ENCODE results near the gene LRBA. TPM values are rescaled to one million over a fixed set of nuclear protein-coding genes. Genes with fewer than 3 reads are reported as not detected.

Gene LRBA
- total and polyA plus RNA-seq, 4 donors = 8.2 to 69.8 (median 32.8) TPM

DNA sequence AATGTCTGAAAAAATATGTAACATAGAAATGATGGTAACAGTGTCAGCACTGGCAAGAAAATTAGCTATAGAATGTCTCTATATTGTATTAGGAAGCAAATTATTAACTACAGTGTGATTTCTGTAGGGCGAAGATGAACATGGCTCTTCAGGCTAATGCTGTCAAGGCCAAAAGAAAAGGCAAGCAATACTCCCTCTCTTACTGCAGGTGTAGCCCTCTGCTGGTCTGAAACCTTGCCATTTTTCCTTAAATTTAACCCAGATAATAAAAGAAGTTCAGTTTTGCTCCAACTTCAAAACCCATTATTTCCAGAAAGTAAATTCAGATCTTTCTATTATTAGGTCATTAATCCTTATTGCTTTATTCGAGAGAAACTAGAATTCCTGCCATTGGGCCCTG is 215.9 kb downstream of the LRBA start:
- DNase-seq (ENCODE audit: low spot score) = no peak
- Histone ChIP-seq H3K9me3 (ENCODE audit: control insufficient read depth in 4 of 4, low read length in 3 of 4) (no peaks in the 10 kb centered on the region), H3K4me3 (ENCODE audit: low read depth in 1 of 3, low read length in 3 of 3) (no peak overlapping the region), H3K9ac (ENCODE audit: low read depth in 1 of 2, low read length in 2 of 2) (no peak overlapping the region), H3K36me3 (ENCODE audit: control insufficient read depth in 4 of 4, insufficient read depth in 3 of 4, low read depth in 1 of 4, low read length in 3 of 4) (no peaks in the 10 kb centered on the region), H3K27me3 (ENCODE audit: control insufficient read depth in 4 of 4, insufficient read depth in 4 of 4, low read length in 3 of 4) (no peaks in the 10 kb centered on the region), H3K27ac (ENCODE audit: low read depth in 1 of 2, low read length in 2 of 2) (no peak overlapping the region), H3K4me1 (ENCODE audit: control insufficient read depth in 4 of 4, insufficient read depth in 4 of 4, low read length in 3 of 4) (no peaks in the 10 kb centered on the region)
- 96% methylated on average over 2 of the region's 2 CpGs for WGBS
- TF ChIP-seq JUND (IDR thresholded peaks at IDR 0.05) (no peak), RAD21 (IDR thresholded peaks at IDR 0.05) (peak in 1 of 2 donors; percentile 55), CTCF (IDR thresholded peaks at IDR 0.05; ENCODE audit: low read depth, low read length, missing input control) (peak; percentile 11)

DNA sequence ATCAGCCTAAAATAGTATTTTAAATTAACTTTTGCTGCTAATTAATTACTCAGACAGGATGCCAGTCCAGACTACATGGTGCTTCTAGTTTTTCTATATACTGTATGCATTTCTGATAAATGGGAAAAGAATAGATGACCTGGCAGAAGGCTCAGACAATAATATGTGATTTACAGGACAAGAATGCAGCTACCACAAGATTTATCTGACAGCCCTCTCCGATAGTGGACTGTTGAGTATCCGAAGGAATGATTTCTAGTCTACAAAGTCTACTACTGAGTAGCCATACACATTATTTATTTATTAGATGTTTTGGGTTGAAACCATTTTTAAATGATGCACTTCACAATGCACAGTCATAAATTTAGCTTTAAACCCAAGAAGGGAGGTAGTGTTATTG is 220.4 kb downstream of the LRBA start:
- Histone ChIP-seq H3K27ac (ENCODE audit: low read depth in 1 of 2, low read length in 2 of 2) (no peak overlapping the region), H3K4me3 (ENCODE audit: low read depth in 1 of 3, low read length in 3 of 3) (no peak overlapping the region), H3K27me3 (ENCODE audit: control insufficient read depth in 4 of 4, insufficient read depth in 4 of 4, low read length in 3 of 4) (no peaks in the 10 kb centered on the region), H3K9me3 (ENCODE audit: control insufficient read depth in 4 of 4, low read length in 3 of 4) (no peaks in the 10 kb centered on the region), H3K36me3 (ENCODE audit: control insufficient read depth in 4 of 4, insufficient read depth in 3 of 4, low read depth in 1 of 4, low read length in 3 of 4) (no peaks in the 10 kb centered on the region), H3K4me1 (ENCODE audit: control insufficient read depth in 4 of 4, insufficient read depth in 4 of 4, low read length in 3 of 4) (no peaks in the 10 kb centered on the region), H3K9ac (ENCODE audit: low read depth in 1 of 2, low read length in 2 of 2) (no peak overlapping the region)
- 96% methylated on average over 2 of the region's 2 CpGs for WGBS
- TF ChIP-seq, protein P1, sequence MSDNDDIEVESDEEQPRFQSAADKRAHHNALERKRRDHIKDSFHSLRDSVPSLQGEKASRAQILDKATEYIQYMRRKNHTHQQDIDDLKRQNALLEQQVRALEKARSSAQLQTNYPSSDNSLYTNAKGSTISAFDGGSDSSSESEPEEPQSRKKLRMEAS (IDR thresholded peaks at IDR 0.05) = no peak
- no peak for TF ChIP-seq NR2F2 (IDR thresholded peaks at IDR 0.05)
- no peak for TF ChIP-seq FOXA2 (IDR thresholded peaks at IDR 0.05)
- no peak for TF ChIP-seq FOXA1 (IDR thresholded peaks at IDR 0.05)
- TF ChIP-seq GABPA (IDR thresholded peaks at IDR 0.05 in 1 of 2, conservative IDR thresholded peaks at IDR 0.05 in 1 of 2) = no peak
- no peak for TF ChIP-seq EGR1 (IDR thresholded peaks at IDR 0.05; ENCODE audit: low read depth in 2 of 2)
- TF ChIP-seq ATF3 (IDR thresholded peaks at IDR 0.05) = no peak
- no peak for DNase-seq (ENCODE audit: low spot score)

DNA sequence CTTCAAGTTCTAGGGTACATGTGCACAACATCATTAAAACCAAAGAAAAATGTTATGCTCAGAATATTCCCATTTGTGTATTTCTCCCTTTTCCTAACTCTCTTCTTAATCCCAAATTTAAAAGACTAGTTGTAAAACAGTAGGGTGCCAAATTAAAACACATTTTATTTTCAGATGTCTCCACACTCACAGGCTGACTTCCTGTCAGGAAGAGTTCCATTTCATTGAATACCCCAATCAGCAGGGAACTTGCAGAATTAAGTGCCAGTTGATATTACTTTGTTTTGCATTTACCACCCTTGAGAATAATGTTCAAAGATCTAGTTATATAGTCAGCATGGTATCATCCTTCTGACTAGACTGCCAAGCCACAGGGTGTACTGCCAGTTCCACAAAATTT is 225.2 kb downstream of the LRBA start:
- Histone ChIP-seq H3K27me3 (ENCODE audit: control insufficient read depth in 4 of 4, insufficient read depth in 4 of 4, low read length in 3 of 4) (no peaks in the 10 kb centered on the region), H3K4me3 (ENCODE audit: low read depth in 1 of 3, low read length in 3 of 3) (no peak overlapping the region), H3K27ac (ENCODE audit: low read depth in 1 of 2, low read length in 2 of 2) (no peak overlapping the region), H3K9me3 (ENCODE audit: control insufficient read depth in 4 of 4, low read length in 3 of 4) (no peaks in the 10 kb centered on the region), H3K4me1 (ENCODE audit: control insufficient read depth in 4 of 4, insufficient read depth in 4 of 4, low read length in 3 of 4) (no peaks in the 10 kb centered on the region), H3K36me3 (ENCODE audit: control insufficient read depth in 4 of 4, insufficient read depth in 3 of 4, low read depth in 1 of 4, low read length in 3 of 4) (no peaks in the 10 kb centered on the region), H3K9ac (ENCODE audit: low read depth in 1 of 2, low read length in 2 of 2) (no peak overlapping the region)
- TF ChIP-seq YY1 (IDR thresholded peaks at IDR 0.05) (no peak), CTCF (IDR thresholded peaks at IDR 0.05; ENCODE audit: low read depth, low read length, missing input control) (no peak), NR2F2 (IDR thresholded peaks at IDR 0.05) (no peak), RXRA (IDR thresholded peaks at IDR 0.05) (no peak), HNF4A (conservative IDR thresholded peaks at IDR 0.05) (no peak), ATF3 (IDR thresholded peaks at IDR 0.05) (no peak), EGR1 (IDR thresholded peaks at IDR 0.05; ENCODE audit: low read depth in 2 of 2) (no peak), FOXA2 (IDR thresholded peaks at IDR 0.05) (no peak), GABPA (IDR thresholded peaks at IDR 0.05 in 1 of 2, conservative IDR thresholded peaks at IDR 0.05 in 1 of 2) (no peak), HNF4G (IDR thresholded peaks at IDR 0.05) (no peak), TAF1 (conservative IDR thresholded peaks at IDR 0.05) (no peak)
- no peak for DNase-seq (ENCODE audit: low spot score)

All from liver (tissue), 9 donors.